Measurements from ENCODE around the gene KLHDC7B. TPM values are rescaled to one million over a fixed set of nuclear protein-coding genes. Genes with fewer than 3 reads are reported as not detected.
A peak's percentile ranks its signal among the peaks of the same experiment; 100 is the strongest.

The KLHDC7B gene
- total RNA-seq, 1 experiment from 2014 or later = 1.6 TPM

DNA sequence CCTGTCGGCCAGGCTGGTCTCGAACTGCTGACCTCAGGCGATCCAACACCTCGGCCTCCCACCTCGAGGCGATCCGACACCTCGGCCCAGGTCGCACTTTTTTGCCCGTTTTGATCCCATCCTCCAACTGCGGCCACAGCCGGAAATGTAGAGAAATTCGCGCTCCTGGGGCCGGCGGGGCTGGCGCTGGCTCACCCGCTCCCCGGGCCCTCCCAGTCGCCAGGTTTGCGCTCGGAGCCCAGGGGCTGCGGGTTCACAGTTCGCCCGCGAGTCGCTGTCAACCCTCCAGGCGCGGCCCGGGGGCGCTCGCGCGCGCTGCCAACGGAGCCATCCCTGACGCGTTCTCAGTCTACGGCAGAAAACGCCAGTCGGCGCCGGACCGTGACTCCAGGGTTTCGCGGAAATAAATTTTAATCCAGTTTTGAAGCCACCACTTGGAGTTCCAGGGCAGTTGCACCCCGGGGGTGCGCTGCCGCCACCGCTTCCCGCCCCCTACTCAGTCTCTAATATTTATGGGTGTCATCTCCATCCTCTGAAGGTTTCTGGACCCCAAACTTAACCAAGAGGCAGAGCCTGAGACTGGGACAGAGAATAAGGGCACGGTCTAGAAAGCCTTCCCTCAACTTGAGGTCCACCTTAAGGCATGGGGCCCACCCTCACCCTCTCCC is 1.5 kb upstream of the KLHDC7B start:
- peak; percentile 83 for DNase-seq (ENCODE audit: low spot score)
- no TSS peak for BruUV-seq (replicated peaks)
- Histone ChIP-seq H3K4me1 (ENCODE audit: insufficient read depth, low read length, poor library complexity, severe bottlenecking) (peaks cover 28% of the 10 kb centered on the region), H3K36me3 (ENCODE audit: insufficient read depth, low read length, poor library complexity, severe bottlenecking) (no peaks in the 10 kb centered on the region), H3K27me3 (replicated peaks; ENCODE audit: insufficient read depth, low read depth, low read length, poor library complexity) (no peaks in the 10 kb centered on the region), H3K4me3 (ENCODE audit: low read depth, low read length, poor library complexity, severe bottlenecking) (peak overlapping the region; percentile 18), H3K27ac (ENCODE audit: low read depth, low read length, poor library complexity, severe bottlenecking) (no peak overlapping the region), H3K9me3 (ENCODE audit: low read depth, low read length, poor library complexity, severe bottlenecking) (no peaks in the 10 kb centered on the region)
- CTCF ChIA-PET = no interaction called here
- intact Hi-C loops (cut with micrococcal nuclease; ENCODE audit: unreplicated experiment) = loop anchor here (10.0 kb wide), 1 partner anchor 61 kb away; the partner anchor contains the start of gene MAPK8IP2
- POLR2A ChIA-PET (ENCODE audit: low non-redundant PET) = no interaction called here
- TF ChIP-seq, protein P1, sequence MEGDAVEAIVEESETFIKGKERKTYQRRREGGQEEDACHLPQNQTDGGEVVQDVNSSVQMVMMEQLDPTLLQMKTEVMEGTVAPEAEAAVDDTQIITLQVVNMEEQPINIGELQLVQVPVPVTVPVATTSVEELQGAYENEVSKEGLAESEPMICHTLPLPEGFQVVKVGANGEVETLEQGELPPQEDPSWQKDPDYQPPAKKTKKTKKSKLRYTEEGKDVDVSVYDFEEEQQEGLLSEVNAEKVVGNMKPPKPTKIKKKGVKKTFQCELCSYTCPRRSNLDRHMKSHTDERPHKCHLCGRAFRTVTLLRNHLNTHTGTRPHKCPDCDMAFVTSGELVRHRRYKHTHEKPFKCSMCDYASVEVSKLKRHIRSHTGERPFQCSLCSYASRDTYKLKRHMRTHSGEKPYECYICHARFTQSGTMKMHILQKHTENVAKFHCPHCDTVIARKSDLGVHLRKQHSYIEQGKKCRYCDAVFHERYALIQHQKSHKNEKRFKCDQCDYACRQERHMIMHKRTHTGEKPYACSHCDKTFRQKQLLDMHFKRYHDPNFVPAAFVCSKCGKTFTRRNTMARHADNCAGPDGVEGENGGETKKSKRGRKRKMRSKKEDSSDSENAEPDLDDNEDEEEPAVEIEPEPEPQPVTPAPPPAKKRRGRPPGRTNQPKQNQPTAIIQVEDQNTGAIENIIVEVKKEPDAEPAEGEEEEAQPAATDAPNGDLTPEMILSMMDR (conservative IDR thresholded peaks at IDR 0.05; ENCODE audit: low read depth, low read length) = peak; percentile 75
- no peak for TF ChIP-seq EZH2 (IDR thresholded peaks at IDR 0.05; ENCODE audit: borderline replicate concordance, low read depth, low read length, poor library complexity, severe bottlenecking)

DNA sequence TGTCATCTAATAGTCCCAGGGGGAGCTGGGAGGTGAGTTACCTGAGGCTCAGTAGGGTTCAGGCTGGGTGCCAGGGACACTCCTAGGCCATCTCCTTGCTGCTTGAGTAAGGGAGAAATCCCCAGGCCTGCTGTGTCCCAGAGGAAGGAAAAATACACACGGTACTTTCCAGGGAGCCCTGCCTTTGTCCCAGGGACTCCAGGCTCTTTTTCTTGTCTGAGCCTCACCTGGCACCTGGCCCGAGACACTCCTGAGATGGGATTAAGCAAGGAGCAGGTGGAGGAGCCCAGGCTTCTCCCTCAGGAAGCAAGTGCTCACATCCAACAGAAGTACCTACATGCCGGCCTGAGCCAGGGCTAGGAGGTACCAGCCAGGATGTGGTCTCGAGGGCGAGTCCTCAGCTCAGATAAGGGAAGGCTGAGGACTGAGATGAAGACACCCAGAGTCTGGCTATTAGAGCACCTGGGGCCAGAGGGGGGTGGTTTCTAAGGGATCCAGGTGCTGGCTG is 899 bp upstream of the KLHDC7B start:
- Histone ChIP-seq H3K27me3 (replicated peaks; ENCODE audit: insufficient read depth, low read depth, low read length, poor library complexity) (no peaks in the 10 kb centered on the region), H3K4me3 (ENCODE audit: low read depth, low read length, poor library complexity, severe bottlenecking) (peak overlapping the region; percentile 18), H3K36me3 (ENCODE audit: insufficient read depth, low read length, poor library complexity, severe bottlenecking) (no peaks in the 10 kb centered on the region), H3K27ac (ENCODE audit: low read depth, low read length, poor library complexity, severe bottlenecking) (no peak overlapping the region), H3K4me1 (ENCODE audit: insufficient read depth, low read length, poor library complexity, severe bottlenecking) (peaks cover 23% of the 10 kb centered on the region), H3K9me3 (ENCODE audit: low read depth, low read length, poor library complexity, severe bottlenecking) (no peaks in the 10 kb centered on the region)
- intact Hi-C loops (cut with micrococcal nuclease; ENCODE audit: unreplicated experiment) = loop anchor here (10.0 kb wide), 1 partner anchor 60 kb away; the partner anchor contains the start of gene MAPK8IP2
- DNase-seq (ENCODE audit: low spot score) = no peak
- no peak for TF ChIP-seq EZH2 (IDR thresholded peaks at IDR 0.05; ENCODE audit: borderline replicate concordance, low read depth, low read length, poor library complexity, severe bottlenecking)
- TF ChIP-seq, protein P1 (conservative IDR thresholded peaks at IDR 0.05; ENCODE audit: low read depth, low read length) = no peak
- no TSS peak for BruUV-seq (replicated peaks)
- ChIA-PET CTCF (no interaction called here), POLR2A (ENCODE audit: low non-redundant PET) (no interaction called here)

DNA sequence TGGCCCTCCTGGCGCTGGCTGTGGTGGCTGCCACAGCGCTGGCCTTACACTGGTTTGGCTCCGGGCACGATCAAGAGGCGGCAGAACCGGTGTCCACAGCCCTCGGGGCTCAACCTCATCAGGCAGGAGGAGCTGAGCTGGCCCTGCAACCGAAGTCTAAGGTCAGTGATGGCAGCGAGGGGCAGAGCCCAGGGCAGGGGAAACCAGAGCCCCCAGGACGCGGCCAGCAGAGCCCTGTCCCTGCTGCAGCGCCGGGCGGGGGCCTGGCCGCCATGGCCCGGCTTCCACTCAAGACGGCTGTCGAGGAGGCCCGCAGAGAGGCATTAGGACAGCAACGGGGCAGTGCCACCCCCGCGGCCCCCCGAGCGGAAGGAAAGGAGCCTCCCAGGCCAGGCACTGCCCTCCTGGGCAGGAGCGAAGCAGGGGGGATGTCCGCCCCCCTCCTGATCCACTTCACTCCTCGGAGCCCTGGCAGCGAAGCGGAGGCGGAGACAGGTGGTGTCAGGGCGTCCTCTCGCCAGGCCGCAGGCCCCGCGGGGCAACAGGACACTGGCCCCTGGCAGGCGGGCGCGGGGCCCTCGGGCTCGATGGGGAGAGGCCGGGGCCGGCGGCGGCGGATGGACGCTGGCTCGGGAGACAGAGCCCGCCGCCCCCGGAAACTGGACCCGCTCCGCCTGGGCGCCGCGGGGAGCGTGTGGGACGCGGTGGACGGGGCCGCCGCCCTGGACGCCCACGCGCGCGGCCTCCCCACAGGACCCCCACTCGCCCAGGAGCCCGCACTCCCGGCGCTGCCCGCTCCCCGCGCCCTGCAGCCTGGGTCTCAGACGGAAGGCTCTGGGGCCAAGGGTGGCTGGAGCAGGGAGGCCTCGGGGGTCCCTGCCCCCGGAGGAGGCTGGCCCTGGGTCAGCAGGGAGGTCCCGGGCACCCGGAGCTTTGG is 895 bp downstream of the KLHDC7B start:
- TF ChIP-seq, protein P1 (conservative IDR thresholded peaks at IDR 0.05; ENCODE audit: low read depth, low read length) = no peak
- no peak for TF ChIP-seq EZH2 (IDR thresholded peaks at IDR 0.05; ENCODE audit: borderline replicate concordance, low read depth, low read length, poor library complexity, severe bottlenecking)
- H3K4me1 ChIP-seq (ENCODE audit: insufficient read depth, low read length, poor library complexity, severe bottlenecking) = peaks cover 10% of the 10 kb centered on the region
- H3K36me3 ChIP-seq (ENCODE audit: insufficient read depth, low read length, poor library complexity, severe bottlenecking) = no peaks in the 10 kb centered on the region
- peak overlapping the region; percentile 42 for H3K27ac ChIP-seq (ENCODE audit: low read depth, low read length, poor library complexity, severe bottlenecking)
- intact Hi-C loops (cut with micrococcal nuclease; ENCODE audit: unreplicated experiment) = loop anchor here (10.0 kb wide), 1 partner anchor 58 kb away; the partner anchor contains the start of gene MAPK8IP2
- H3K4me3 ChIP-seq (ENCODE audit: low read depth, low read length, poor library complexity, severe bottlenecking) = no peak overlapping the region
- no peak for DNase-seq (ENCODE audit: low spot score)
- no peaks in the 10 kb centered on the region for H3K27me3 ChIP-seq (replicated peaks; ENCODE audit: insufficient read depth, low read depth, low read length, poor library complexity)
- H3K9me3 ChIP-seq (ENCODE audit: low read depth, low read length, poor library complexity, severe bottlenecking) = no peaks in the 10 kb centered on the region
- no TSS peak for BruUV-seq (replicated peaks)
- CTCF ChIA-PET = no interaction called here
- POLR2A ChIA-PET (ENCODE audit: low non-redundant PET) = no interaction called here

Data from A673 (cell line).